Measurements from ENCODE around the gene MESP1. TPM values are rescaled to one million over a fixed set of nuclear protein-coding genes. Genes with fewer than 3 reads are reported as not detected.

Gene MESP1
- total RNA-seq, 1 experiment from 2014 or later = 6.4 TPM

- Histone ChIP-seq H3K27me3 (ENCODE audit: control insufficient read depth, insufficient read depth, low read length) (no peaks in the 10 kb centered on the region), H3K9me3 (ENCODE audit: control insufficient read depth, insufficient read depth, low read depth, low read length) (no peaks in the 10 kb centered on the region), H3K4me1 (ENCODE audit: control insufficient read depth, insufficient read depth, low read length) (peaks cover 5% of the 10 kb centered on the region), H3K4me3 (ENCODE audit: low read depth in 2 of 2, low read length in 2 of 2) (no peak overlapping the region), H3K36me3 (ENCODE audit: control insufficient read depth, insufficient read depth, low read length) (no peaks in the 10 kb centered on the region), H3K27ac (ENCODE audit: low read length) (no peak overlapping the region)
- in situ Hi-C loops (cut with HindIII; ENCODE audit: low pct_unique_long_range_greater_than_20kb, low sequenced_read_pairs) (no loop called here), intact Hi-C loops (cut with micrococcal nuclease; ENCODE audit: unreplicated experiment) (loop anchor here (10.0 kb wide), 1 partner anchor 329 kb away; no protein-coding TSS in a partner anchor)
- TF ChIP-seq POLR2AphosphoS5 (IDR thresholded peaks at IDR 0.05; ENCODE audit: low read depth, low read length) (no peak), SIN3A (IDR thresholded peaks at IDR 0.05; ENCODE audit: borderline replicate concordance, insufficient read depth, low read depth, low read length) (no peak), REST (IDR thresholded peaks at IDR 0.05; ENCODE audit: insufficient read depth in 1 of 2, low read depth in 2 of 2, low read length in 1 of 2) (no peak), TCF7L2 (IDR thresholded peaks at IDR 0.05; ENCODE audit: low read depth, low read length) (no peak), CTCF (IDR thresholded peaks at IDR 0.05) (no peak)
- ChIA-PET POLR2A (no interaction called here), CTCF (no interaction called here)
- DNase-seq (ENCODE audit: low read depth, low spot score) = no peak
- BruUV-seq (replicated peaks) = no TSS peak
- no peak for ATAC-seq
These were observed 5.3 kb downstream of the MESP1 start for GRCh38 chr15:89745768-89746167.

- no peak for DNase-seq (ENCODE audit: low read depth, low spot score)
- Histone ChIP-seq H3K4me1 (ENCODE audit: control insufficient read depth, insufficient read depth, low read length) (peaks cover 5% of the 10 kb centered on the region), H3K27ac (ENCODE audit: low read length) (no peak overlapping the region), H3K27me3 (ENCODE audit: control insufficient read depth, insufficient read depth, low read length) (no peaks in the 10 kb centered on the region), H3K9me3 (ENCODE audit: control insufficient read depth, insufficient read depth, low read depth, low read length) (no peaks in the 10 kb centered on the region), H3K4me3 (ENCODE audit: low read depth in 2 of 2, low read length in 2 of 2) (no peak overlapping the region), H3K36me3 (ENCODE audit: control insufficient read depth, insufficient read depth, low read length) (no peaks in the 10 kb centered on the region)
- intact Hi-C loops (cut with micrococcal nuclease; ENCODE audit: unreplicated experiment) = loop anchor here (10.0 kb wide), 1 partner anchor 330 kb away; no protein-coding TSS in a partner anchor
- no peak for ATAC-seq
- TF ChIP-seq CTCF (IDR thresholded peaks at IDR 0.05) = no peak
- TF ChIP-seq REST (IDR thresholded peaks at IDR 0.05; ENCODE audit: insufficient read depth in 1 of 2, low read depth in 2 of 2, low read length in 1 of 2) = no peak
- no peak for TF ChIP-seq TCF7L2 (IDR thresholded peaks at IDR 0.05; ENCODE audit: low read depth, low read length)
- no peak for TF ChIP-seq SIN3A (IDR thresholded peaks at IDR 0.05; ENCODE audit: borderline replicate concordance, insufficient read depth, low read depth, low read length)
- no peak for TF ChIP-seq POLR2AphosphoS5 (IDR thresholded peaks at IDR 0.05; ENCODE audit: low read depth, low read length)
- CTCF ChIA-PET = no interaction called here
- in situ Hi-C loops (cut with HindIII; ENCODE audit: low pct_unique_long_range_greater_than_20kb, low sequenced_read_pairs) = no loop called here
- POLR2A ChIA-PET = no interaction called here
- no TSS peak for BruUV-seq (replicated peaks)
These were observed 5.9 kb downstream of the MESP1 start for GRCh38 chr15:89745131-89745530.
